Measurements from ENCODE around the gene PDCD6IP.

GRCh38 chr3:33789183-33789954 lies 9.1 kb upstream of the PDCD6IP start:
- TF ChIP-seq, protein P1, sequence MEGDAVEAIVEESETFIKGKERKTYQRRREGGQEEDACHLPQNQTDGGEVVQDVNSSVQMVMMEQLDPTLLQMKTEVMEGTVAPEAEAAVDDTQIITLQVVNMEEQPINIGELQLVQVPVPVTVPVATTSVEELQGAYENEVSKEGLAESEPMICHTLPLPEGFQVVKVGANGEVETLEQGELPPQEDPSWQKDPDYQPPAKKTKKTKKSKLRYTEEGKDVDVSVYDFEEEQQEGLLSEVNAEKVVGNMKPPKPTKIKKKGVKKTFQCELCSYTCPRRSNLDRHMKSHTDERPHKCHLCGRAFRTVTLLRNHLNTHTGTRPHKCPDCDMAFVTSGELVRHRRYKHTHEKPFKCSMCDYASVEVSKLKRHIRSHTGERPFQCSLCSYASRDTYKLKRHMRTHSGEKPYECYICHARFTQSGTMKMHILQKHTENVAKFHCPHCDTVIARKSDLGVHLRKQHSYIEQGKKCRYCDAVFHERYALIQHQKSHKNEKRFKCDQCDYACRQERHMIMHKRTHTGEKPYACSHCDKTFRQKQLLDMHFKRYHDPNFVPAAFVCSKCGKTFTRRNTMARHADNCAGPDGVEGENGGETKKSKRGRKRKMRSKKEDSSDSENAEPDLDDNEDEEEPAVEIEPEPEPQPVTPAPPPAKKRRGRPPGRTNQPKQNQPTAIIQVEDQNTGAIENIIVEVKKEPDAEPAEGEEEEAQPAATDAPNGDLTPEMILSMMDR (IDR thresholded peaks at IDR 0.05; ENCODE audit: insufficient read depth, low read depth, low read length): no peak
- TF ChIP-seq EZH2 (IDR thresholded peaks at IDR 0.05; ENCODE audit: insufficient read depth, low read length): no peak

All from astrocyte (in vitro differentiated cells and primary cell).